Left colon (tissue), 2 donors: Measurements from ENCODE around the gene ATXN1. TPM values are rescaled to one million over a fixed set of nuclear protein-coding genes. Genes with fewer than 3 reads are reported as not detected.
"Not testable (repeated sequence)": the region's sequence is repeated elsewhere in the genome, so short reads cannot be mapped to it uniquely, and the experiment has no call there.

Source experiments
- ATAC-seq: fragments of 200-7000 bp; cut with Tn5 transposase; one replicate; pipeline ENCODE4 v1.9.1; 2020; ENCODE audit warnings: mild to moderate bottlenecking, moderate library complexity
- DNase-seq, 2 donors: peaks; one replicate each; pipeline ENCODE4 v3.0.0-alpha.2; 2020
- intact Hi-C, 2 donors: fragments of 100-400 bp; cut with DNase I in 1 of 2; cut with micrococcal nuclease in 1 of 2; formaldehyde crosslinking; loops; one replicate each; pipeline versions ENCODE4 v1.11.2 to v1.14.0; 2022; cut with DNase I, micrococcal nuclease
- total RNA-seq, 2 donors: library from RNA; stranded (reverse); fragmentation: NEBNext Ultra II Directional; extraction: Animal tissue kit (Norgen Biotek cat#: 25700); gene quantifications; one replicate each; pipeline ENCODE4 v1.2.1, GENCODE V29; 2021
- donor health status: DM: no; HTN: no; CAD: no.
- donor health status: DM: yes; HTN: yes; CAD: no.

Gene ATXN1
- total RNA-seq, 2 donors from 2014 or later: 26.9 to 55.1 TPM

DNA sequence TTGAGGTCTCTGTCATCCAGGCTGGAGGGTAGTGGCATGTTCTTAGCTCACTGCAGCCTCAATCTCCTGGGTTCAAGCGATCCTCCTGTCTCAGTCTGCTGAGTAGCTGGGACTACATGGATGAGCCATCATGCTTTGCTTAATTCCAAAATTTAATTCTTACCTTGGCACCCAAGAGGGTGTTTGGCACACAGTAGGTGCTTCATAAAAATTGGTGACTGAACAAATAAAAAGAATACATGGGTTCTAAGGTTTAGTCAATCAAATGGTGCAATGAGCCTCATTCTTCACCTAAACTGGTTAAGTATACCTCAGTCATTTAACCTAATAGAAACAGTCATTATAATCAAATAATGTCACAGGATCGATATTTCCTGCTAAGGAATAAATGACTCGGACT is 352.5 kb downstream of the ATXN1 start:
- intact Hi-C loops: loop anchor here (5.0 to 10.0 kb wide), 2 partner anchors 71 to 74 kb away; no protein-coding TSS in a partner anchor
- ATAC-seq: no peak

DNA sequence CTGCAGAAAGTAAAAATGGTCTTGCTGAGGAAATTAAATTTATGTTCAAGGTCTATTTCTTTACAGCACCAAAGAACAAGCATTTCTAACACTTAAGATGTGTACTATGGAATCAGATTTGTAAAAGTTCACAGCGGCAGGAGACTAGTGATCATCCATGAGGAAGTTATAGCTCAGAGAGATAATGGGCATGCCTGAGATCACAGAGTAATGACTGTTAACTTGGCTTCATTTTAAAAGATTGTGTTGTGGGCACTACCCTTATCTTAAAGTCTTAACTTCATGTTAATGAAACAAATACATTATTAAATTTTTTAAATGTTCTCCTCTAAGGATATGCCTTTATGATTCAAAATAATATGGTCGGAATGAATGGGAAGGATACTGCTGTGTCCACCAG is 354.3 kb downstream of the ATXN1 start:
- ATAC-seq (peak; percentile 70), DNase-seq (no peak)
- intact Hi-C loops: loop anchor here (5.0 to 10.0 kb wide), 2 partner anchors 70 to 72 kb away; no protein-coding TSS in a partner anchor

More for the DNA sequence above, 352.5 kb downstream of the ATXN1 start:
- no peak for DNase-seq

DNA sequence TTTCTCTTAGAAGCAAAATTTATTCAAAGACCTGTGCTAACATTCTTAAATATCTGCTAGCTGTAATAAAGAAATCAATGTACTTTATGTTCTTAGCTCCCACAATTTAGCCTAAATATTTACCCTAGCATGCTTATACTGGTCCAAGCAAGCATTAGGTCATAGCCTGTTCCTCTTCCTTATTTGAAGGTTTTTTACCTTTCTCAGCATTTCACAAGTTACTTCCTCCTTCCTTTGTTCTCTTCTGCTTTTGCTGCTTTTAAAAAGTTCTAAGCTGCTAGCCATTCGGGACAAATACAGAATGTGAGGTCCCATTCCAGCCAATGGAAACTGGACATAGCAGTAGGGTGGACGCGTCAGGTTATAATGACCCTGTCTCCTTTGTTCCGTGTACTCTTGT is 354.7 kb downstream of the ATXN1 start:
- DNase-seq: not testable (repeated sequence)
- ATAC-seq: peak; percentile 45
- intact Hi-C loops: loop anchor here (5.0 to 10.0 kb wide), 2 partner anchors 69 to 72 kb away; no protein-coding TSS in a partner anchor

DNA sequence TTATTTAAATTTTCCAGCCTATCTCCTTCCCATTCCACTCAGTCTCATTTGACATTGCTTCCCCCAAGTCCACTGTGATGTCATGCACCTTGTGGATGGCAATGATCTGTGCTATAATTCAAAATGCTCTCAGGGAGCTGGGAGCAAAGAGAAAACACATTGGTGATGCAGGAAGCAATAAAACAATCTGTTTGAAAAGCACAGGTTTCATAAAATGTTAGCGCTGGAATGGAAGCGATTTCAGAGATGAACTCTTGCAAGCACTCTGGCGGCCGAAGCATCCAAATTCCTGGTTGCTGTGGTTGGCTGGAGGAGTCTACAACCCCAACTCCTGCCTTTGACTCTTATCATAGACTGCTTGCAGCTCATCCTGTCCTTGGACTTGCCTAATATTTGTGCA is 355.9 kb downstream of the ATXN1 start:
- no peak for DNase-seq
- ATAC-seq: peak; percentile 57
- intact Hi-C loops: loop anchor here (5.0 to 10.0 kb wide), 2 partner anchors 68 to 71 kb away; no protein-coding TSS in a partner anchor

DNA sequence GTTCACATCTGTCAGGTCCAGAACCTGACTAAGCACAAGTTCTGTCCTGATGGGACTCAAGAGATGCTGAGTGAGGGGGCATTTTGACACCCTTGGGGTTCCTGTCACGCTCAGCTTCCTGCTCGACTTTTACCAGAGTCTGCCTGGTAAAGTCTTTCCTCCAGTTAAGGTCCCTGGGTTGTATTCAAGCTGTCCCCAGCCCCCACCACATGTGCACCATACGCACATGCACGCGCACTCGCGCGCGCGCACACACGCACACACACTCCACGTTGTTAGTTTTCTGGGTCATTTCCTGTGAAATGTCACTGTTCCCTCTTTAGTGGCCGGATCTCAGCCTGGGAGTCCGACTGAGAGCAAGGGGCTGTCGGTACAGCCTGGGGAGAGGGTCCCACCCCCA is 356.8 kb downstream of the ATXN1 start:
- intact Hi-C loops: loop anchor here in 1 of 2 donors (10.0 kb wide), 1 partner anchor 70 kb away; no protein-coding TSS in a partner anchor
- no peak for ATAC-seq
- no peak for DNase-seq

DNA sequence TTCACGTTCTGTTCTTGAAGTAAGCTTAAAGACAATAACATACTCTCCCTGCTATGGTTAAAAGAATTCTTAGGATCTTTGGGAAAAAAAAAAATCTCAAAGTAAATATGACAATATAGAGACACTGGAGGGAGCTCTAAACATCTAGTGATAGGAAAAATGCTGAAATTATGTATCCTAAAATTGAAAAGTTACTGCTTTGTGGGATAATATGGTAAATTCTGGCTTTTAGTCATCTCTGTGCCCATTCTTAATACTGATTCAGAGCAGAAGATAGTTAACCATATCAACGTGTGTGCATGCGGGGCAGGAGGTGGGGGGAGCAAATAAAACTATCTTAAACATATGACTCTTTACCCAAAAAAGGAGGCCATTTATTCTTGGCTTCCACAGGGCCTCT is 357.4 kb downstream of the ATXN1 start:
- ATAC-seq (no peak), DNase-seq (no peak)
- intact Hi-C loops: loop anchor here in 1 of 2 donors (10.0 kb wide), 1 partner anchor 69 kb away; no protein-coding TSS in a partner anchor

DNA sequence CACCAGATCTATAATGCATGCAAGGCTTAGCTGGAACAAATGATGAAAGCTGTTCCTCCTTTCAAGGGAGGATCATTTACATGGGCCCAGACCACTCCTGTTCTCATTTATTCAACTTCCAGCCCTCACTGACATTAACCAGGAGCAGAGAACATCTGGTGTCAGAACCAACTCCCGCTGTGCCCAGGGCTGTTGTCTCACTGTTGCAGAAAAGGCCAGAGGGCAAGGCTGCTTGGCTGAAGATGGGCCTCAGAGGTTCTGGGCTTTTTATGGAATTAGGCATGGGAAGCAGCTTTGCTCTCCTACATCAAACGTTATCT is 358.7 kb downstream of the ATXN1 start:
- DNase-seq (no peak), ATAC-seq (no peak)
- intact Hi-C loops: loop anchor here in 1 of 2 donors (10.0 kb wide), 1 partner anchor 68 kb away; no protein-coding TSS in a partner anchor

DNA sequence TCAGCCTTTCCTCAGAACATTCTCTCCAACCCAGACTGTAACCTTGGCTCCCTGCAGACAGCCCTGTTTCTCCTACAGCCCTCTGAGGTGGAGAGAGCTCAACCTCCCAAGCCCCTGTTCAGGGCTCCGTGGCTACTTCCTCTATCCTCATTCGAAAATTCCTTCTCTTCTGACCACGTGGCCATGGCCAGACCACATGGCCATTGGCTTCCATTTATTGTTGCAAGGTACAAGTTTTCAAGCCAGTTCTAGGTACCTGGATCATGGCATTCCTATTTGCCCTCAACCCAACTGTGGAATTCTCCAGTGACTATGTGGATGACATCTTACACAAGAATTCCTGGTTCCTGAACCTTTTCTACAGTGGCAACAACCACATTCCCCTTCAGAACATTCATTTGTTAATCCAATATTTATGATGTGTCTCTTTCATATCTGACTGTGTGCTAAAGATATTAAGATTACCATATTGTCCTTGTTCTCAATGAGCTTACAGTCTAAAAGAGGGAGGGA is 361.0 kb downstream of the ATXN1 start:
- no peak for ATAC-seq
- intact Hi-C loops: loop anchor here in 1 of 2 donors (10.0 kb wide), 1 partner anchor 66 kb away; no protein-coding TSS in a partner anchor
- no peak for DNase-seq

DNA sequence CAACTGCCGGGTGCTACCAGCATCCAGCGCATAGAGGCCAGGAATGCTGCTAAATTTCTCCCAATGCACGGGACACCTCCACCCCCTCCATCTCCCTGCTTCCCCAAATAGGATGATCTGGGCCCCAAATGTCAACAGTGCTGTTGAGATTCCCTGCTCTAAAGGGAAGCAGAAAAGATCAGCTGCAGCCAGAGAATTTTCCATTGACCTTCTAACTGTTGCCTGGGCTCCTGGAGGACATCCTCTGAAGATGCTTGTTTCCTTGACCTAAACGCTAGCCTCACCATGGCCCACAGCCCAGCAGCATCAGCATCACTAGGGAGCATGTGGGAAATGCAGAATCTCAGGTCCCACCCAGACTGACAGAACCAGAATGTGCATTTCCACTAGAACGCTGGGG is 361.6 kb downstream of the ATXN1 start:
- no peak for DNase-seq
- no peak for ATAC-seq
- intact Hi-C loops: loop anchor here in 1 of 2 donors (10.0 kb wide), 1 partner anchor 65 kb away; no protein-coding TSS in a partner anchor

DNA sequence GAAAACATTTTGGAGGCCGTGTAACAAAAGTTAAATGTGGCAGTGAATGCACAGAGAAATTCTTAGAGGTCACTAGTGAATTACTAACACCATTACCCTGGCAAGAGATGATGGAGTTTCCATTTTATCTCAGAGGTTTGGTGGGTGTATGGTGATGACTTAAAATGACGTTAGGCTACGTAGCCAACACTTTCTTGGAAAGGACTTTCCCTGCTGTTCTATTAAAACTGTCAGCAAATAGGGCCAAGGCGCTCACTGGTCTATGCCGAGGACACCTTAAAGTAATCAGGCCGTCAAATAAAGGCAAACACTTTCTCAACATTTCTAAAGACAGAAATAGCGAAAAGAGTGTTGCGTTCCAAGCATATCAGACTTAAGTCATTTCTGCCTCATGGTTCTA is 362.1 kb downstream of the ATXN1 start:
- intact Hi-C loops: no loop called here
- DNase-seq (no peak), ATAC-seq (no peak)

DNA sequence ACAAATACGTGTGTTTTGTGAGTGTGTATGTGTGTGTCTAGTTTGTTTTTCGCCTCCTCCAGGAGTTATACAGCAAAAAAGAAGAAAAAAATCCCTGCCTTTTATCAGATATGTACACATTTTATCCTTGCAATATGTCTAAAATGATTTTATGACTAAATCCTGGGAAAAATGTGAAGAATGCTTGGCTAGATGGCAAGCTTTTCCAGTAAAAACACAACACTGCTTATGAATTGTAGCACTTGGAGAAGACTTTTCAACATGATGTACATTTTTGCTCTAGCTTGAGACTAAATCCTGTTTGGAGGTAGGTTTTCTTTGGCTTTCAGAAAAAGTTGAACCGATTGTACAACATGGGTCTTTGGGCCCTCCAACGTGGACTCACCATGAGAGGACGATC is 362.7 kb downstream of the ATXN1 start:
- ATAC-seq: no peak
- no peak for DNase-seq
- intact Hi-C loops: no loop called here

DNA sequence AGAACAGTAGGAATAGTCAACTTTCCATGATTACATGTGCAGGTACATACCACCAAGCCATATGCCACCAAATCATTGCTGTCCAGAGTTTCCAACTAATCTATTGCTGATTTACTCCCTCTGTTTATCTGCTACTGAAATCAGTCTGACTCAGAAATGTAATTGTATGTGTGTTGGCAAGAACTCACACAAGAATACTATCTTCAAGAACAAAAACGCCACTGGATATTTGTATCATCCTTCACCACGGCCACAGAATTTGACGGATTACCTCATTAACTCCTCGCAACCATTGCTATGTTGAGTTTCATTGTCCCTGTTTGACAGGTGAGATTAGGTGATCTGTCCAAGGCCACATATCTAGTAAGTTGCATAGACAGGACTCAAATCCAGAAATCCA is 363.6 kb downstream of the ATXN1 start:
- ATAC-seq (no peak), DNase-seq (no peak)
- intact Hi-C loops: no loop called here

DNA sequence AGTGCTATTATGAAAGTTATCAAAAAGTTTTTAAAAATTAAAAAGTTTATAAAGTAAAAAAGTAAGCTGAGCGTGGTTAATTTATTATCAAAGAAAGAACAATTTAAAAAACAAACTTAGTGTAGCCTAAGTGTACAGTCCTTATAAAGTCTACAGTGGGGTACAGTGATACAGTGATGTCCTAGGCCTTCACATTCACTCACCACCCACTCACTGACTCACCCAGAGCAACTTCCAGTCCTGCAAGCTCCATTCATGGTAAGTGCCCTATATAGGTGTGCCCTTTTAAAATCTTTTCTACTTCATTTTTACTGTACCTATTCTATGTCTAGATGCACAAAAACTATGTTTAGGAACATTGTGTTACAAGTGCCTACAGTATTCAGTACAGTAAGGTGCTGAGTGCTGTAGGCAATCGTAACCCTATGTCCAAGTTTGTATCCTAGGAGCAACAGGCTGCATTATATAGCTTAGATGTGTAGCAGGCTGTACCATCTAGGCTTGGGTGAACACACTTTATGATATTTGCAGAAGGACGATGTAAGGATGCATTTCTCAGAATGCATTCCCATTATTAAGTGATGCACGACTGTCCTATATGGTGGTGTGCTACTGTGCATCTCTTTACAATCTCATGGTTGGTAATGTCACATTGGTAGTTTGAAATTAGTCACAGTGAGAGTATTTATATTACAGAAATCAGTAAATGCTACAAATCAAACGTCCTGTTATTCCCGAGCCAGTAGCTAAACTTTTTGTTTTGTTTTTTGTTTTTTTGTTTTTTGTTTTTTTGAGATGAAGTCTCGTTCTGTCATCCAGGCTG is 364.6 kb downstream of the ATXN1 start:
- DNase-seq: no peak
- intact Hi-C loops: no loop called here
- no peak for ATAC-seq

DNA sequence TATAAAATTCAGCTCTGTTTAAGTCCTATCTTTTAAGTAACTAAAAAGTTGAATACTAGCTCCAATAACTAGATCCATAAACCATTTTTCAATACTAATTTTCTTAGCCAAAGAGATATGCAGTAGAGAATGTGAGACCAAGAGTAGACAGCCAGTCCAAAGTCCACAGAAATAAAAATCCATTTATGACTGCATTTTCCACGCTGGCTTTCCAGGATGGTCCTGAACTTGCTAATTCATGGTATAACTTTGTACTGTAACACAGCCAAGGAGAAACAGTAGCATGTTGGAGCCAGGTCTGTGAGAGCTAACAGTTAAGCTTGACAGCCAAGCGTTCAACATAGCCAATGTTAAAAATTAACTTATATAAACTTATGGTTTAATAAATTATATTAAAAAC is 366.6 kb downstream of the ATXN1 start:
- ATAC-seq: peak; percentile 93
- intact Hi-C loops: no loop called here
- DNase-seq: no peak

DNA sequence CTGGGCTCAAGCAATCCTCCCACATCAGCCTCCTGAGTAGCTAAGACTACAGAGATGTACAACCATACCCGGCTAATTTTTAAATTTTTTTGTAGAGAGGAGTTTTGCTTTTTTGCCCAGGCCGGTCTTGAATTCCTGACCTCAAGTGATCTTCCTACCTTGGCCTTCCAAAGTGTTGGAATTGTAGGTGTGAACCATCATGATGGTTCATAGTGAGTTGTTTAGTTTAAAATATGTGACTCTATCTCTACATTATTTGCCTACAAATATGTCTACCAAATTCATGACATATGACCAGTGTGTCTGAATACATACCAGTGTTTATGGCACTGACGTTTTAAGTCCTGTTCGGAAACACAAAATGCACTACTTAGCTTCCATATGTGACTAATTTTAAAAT is 367.9 kb downstream of the ATXN1 start:
- DNase-seq (no peak), ATAC-seq (no peak)
- intact Hi-C loops: no loop called here

DNA sequence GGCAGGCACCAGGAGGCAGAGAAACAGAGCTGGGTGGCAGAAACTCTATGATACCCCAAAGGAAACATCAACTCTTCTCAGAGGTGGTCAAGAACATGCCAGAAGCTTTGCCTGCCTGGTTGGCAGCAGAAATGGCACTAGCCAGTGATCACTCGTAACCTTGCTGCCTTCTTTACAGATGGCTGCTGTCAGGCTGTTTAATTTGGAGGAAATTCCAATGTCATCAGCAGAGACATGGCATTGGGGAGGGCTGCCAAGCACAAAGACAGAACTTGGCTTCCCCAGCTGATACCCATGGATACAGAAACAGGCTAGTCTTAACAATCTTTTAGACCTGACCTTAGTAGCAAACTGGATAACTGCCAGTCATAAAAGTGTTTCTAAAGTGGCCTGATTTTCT is 369.2 kb downstream of the ATXN1 start:
- intact Hi-C loops: no loop called here
- ATAC-seq (no peak), DNase-seq (no peak)

DNA sequence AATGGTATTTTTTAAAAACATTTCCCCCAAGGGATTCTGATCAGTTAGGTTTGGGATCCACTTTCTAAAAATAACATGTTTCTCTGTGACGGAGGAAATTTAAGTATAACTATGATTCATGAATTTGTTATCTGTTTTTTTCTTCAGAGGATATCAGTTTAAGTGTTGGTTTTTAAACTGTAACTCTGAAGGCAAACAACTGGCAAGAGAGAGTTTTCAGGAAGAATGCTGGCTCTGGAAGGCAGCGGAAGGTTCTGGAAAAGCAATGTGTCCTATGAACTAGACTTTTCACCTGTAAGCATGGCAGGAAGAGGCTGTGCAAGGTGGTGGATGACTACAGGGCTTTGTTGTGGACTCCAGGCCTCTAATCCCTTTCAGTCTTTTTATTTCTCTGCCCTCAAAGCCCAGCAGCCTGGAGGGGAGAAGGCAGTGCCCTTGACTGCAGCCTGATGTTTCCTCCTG is 369.8 kb downstream of the ATXN1 start:
- no peak for DNase-seq
- intact Hi-C loops: no loop called here
- no peak for ATAC-seq

DNA sequence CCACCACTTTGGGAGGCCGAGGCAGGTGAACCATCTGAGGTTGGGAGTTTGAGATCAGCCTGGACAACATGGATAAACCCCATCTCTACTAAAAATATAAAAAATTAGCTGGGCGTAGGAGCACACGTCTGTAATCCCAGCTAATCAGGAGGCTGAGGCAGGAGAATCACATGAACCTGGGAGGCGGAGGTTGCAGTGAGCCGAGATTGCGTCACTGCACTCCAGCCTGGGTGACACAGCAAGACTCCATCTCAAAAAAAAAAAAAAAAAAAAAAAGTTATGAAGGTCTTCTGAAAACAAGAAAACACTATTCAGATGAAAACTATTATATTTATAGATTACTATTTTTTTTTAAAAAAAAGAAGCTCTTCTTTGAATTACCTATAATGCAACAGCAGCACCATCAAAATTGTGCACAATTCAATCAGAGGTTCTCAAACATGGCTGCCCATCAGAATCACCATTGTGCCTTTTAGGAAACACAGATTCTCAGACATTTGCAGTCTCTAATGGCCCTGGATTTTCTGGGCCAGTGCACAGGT is 370.3 kb downstream of the ATXN1 start:
- intact Hi-C loops, DNase-seq, ATAC-seq: not testable (repeated sequence)

DNA sequence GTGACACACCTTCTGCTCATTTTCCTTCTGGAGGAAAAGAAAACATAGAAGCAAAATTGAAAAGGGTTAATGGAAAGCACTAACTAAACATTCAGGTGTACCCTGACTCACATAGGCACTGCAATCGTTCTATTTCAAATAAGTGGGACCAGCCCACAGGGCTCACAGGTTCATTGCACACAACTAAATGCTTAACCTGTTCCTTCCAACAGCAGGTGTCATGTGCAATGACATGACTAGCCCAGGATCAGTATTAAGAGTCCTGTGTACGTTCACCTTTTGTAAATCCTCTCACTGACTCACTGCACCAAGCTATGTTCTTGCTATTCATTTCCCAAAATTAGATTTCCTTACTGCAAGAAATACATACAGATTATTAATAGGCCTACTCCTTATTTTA is 371.6 kb downstream of the ATXN1 start:
- DNase-seq (no peak), ATAC-seq (no peak)
- intact Hi-C loops: no loop called here

DNA sequence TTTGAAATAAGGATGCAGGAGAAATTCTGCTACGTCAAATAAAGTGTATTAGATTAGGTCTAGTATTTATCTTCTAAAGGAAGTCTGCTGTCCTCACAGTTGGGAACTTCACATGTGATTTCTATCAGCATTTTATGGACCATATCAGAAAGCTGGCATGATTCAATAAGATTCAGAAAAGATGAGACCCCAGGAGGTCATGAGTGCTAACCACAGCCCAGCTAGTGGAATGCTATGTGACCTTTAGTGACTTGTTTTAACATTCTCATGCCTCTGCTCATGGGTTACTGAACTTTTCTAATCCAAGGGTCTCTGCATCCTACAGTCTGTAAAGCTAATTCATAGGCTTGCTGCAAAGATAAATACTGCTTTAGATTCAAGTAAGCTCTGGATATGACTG is 372.8 kb downstream of the ATXN1 start:
- intact Hi-C loops: no loop called here
- DNase-seq: no peak
- no peak for ATAC-seq
